ENCODE results near the gene DMWD. TPM values are rescaled to one million over a fixed set of nuclear protein-coding genes. Genes with fewer than 3 reads are reported as not detected.

DMWD gene
- total RNA-seq, 1 experiment from 2014 or later, result 64.6 TPM

GRCh38 chr19:45762870-45763631, 29.6 kb downstream of the DMWD start:
- ATAC-seq, result no peak
- no peak for DNase-seq (ENCODE audit: low read depth, low spot score)
- Histone ChIP-seq H3K27ac (ENCODE audit: low read length) (no peak overlapping the region), H3K4me1 (ENCODE audit: control insufficient read depth, insufficient read depth, low read length) (peaks cover 22% of the 10 kb centered on the region), H3K9me3 (ENCODE audit: control insufficient read depth, insufficient read depth, low read depth, low read length) (no peaks in the 10 kb centered on the region), H3K27me3 (ENCODE audit: control insufficient read depth, insufficient read depth, low read length) (no peaks in the 10 kb centered on the region), H3K36me3 (ENCODE audit: control insufficient read depth, insufficient read depth, low read length) (no peaks in the 10 kb centered on the region), H3K4me3 (ENCODE audit: low read depth in 2 of 2, low read length in 2 of 2) (no peak overlapping the region)
- BruUV-seq (replicated peaks), result no TSS peak
- POLR2A ChIA-PET, result interaction anchor here (0.5 kb wide), 1 partner anchor 13 kb away, joined by 10 read pairs; no protein-coding TSS in a partner anchor
- TF ChIP-seq REST (IDR thresholded peaks at IDR 0.05; ENCODE audit: insufficient read depth in 1 of 2, low read depth in 2 of 2, low read length in 1 of 2), result no peak
- no peak for TF ChIP-seq CTCF (IDR thresholded peaks at IDR 0.05)
- TF ChIP-seq TCF7L2 (IDR thresholded peaks at IDR 0.05; ENCODE audit: low read depth, low read length), result no peak
- TF ChIP-seq SIN3A (IDR thresholded peaks at IDR 0.05; ENCODE audit: borderline replicate concordance, insufficient read depth, low read depth, low read length), result no peak
- no peak for TF ChIP-seq POLR2AphosphoS5 (IDR thresholded peaks at IDR 0.05; ENCODE audit: low read depth, low read length)
- CTCF ChIA-PET, result no interaction called here
- intact Hi-C loops (cut with micrococcal nuclease; ENCODE audit: unreplicated experiment), result loop anchor here (10.0 kb wide), 1 partner anchor 58 kb away; no protein-coding TSS in a partner anchor
- in situ Hi-C loops (cut with HindIII; ENCODE audit: low pct_unique_long_range_greater_than_20kb, low sequenced_read_pairs), result no loop called here

- Histone ChIP-seq H3K9me3 (ENCODE audit: control insufficient read depth, insufficient read depth, low read depth, low read length) (no peaks in the 10 kb centered on the region), H3K4me3 (ENCODE audit: low read depth in 2 of 2, low read length in 2 of 2) (no peak overlapping the region), H3K4me1 (ENCODE audit: control insufficient read depth, insufficient read depth, low read length) (peaks cover 22% of the 10 kb centered on the region), H3K27ac (ENCODE audit: low read length) (no peak overlapping the region), H3K27me3 (ENCODE audit: control insufficient read depth, insufficient read depth, low read length) (no peaks in the 10 kb centered on the region), H3K36me3 (ENCODE audit: control insufficient read depth, insufficient read depth, low read length) (no peaks in the 10 kb centered on the region)
- no TSS peak for BruUV-seq (replicated peaks)
- intact Hi-C loops (cut with micrococcal nuclease; ENCODE audit: unreplicated experiment) (loop anchor here (10.0 kb wide), 1 partner anchor 57 kb away; no protein-coding TSS in a partner anchor), in situ Hi-C loops (cut with HindIII; ENCODE audit: low pct_unique_long_range_greater_than_20kb, low sequenced_read_pairs) (no loop called here)
- ATAC-seq (no peak), DNase-seq (ENCODE audit: low read depth, low spot score) (no peak)
- ChIA-PET POLR2A (no interaction called here), CTCF (no interaction called here)
- TF ChIP-seq CTCF (IDR thresholded peaks at IDR 0.05) (no peak), SIN3A (IDR thresholded peaks at IDR 0.05; ENCODE audit: borderline replicate concordance, insufficient read depth, low read depth, low read length) (no peak), TCF7L2 (IDR thresholded peaks at IDR 0.05; ENCODE audit: low read depth, low read length) (no peak), POLR2AphosphoS5 (IDR thresholded peaks at IDR 0.05; ENCODE audit: low read depth, low read length) (no peak), REST (IDR thresholded peaks at IDR 0.05; ENCODE audit: insufficient read depth in 1 of 2, low read depth in 2 of 2, low read length in 1 of 2) (no peak)
Observed at GRCh38 chr19:45761714-45762113, 30.9 kb downstream of the DMWD start.
